Loucy (cell line): ENCODE data around the gene PROC.

Experiments used
- H2AFZ ChIP-seq: fragments of 200-600 bp; sonication (generic); 2 replicates; pipeline ENCODE4 v1.6.0; 2016; ENCODE audit warnings: antibody characterized with exemption, mild to moderate bottlenecking, low read length, moderate library complexity
- H3F3A ChIP-seq: fragments of 200-600 bp; 2 replicates; pipeline ENCODE4 v1.6.0; 2016; ENCODE audit warnings: antibody characterized with exemption, low read depth, mild to moderate bottlenecking
- H3K27me3 ChIP-seq: fragments of 200-600 bp; sonication (generic); 2 replicates; pipeline ENCODE4 v1.6.1; 2014; ENCODE audit warnings: low read length, mild to moderate bottlenecking; ENCODE audit not compliant: insufficient read depth, poor library complexity, severe bottlenecking
- H3K36me3 ChIP-seq: fragments of 200-600 bp; sonication (generic); 2 replicates; pipeline ENCODE4 v1.6.1; 2016; ENCODE audit warnings: low read length; ENCODE audit not compliant: insufficient read depth
- H3K4me1 ChIP-seq: fragments of 200-600 bp; sonication (generic); 2 replicates; pipeline ENCODE4 v1.5.1; 2014; ENCODE audit warnings: low read length, mild to moderate bottlenecking; ENCODE audit not compliant: insufficient read depth, poor library complexity, severe bottlenecking
- H3K4me2 ChIP-seq: fragments of 200-600 bp; sonication (generic); 2 replicates; pipeline ENCODE4 v1.6.0; 2014; ENCODE audit warnings: antibody characterized with exemption, low read length, low read depth, mild to moderate bottlenecking; ENCODE audit not compliant: poor library complexity, severe bottlenecking
- H3K4me3 ChIP-seq: fragments of 200-600 bp; sonication (generic); 2 replicates; pipeline ENCODE4 v1.5.1; 2014; ENCODE audit warnings: low read length, mild to moderate bottlenecking, mixed read lengths; ENCODE audit not compliant: poor library complexity, severe bottlenecking
- H3K79me2 ChIP-seq: fragments of 200-600 bp; sonication (generic); 2 replicates; pipeline ENCODE4 v1.6.1; 2014; ENCODE audit warnings: low read length; ENCODE audit not compliant: insufficient read depth
- H3K9ac ChIP-seq: fragments of 200-600 bp; sonication (generic); 2 replicates; pipeline ENCODE4 v1.6.0; 2014; ENCODE audit warnings: mild to moderate bottlenecking, low read depth, low read length, moderate library complexity; ENCODE audit not compliant: poor library complexity, severe bottlenecking
- H3K9me2 ChIP-seq: fragments of 200-600 bp; sonication (generic); replicated peaks from 2 replicates; pipeline ENCODE4 v1.6.1; 2016; ENCODE audit warnings: low read depth, low read length, mixed read lengths
- H3K9me3 ChIP-seq: fragments of 200-600 bp; sonication (generic); 2 replicates; pipeline ENCODE4 v1.6.1; 2014; ENCODE audit warnings: mild to moderate bottlenecking, antibody characterized with exemption, low read length, low read depth; ENCODE audit not compliant: insufficient read depth
- H4K20me1 ChIP-seq: fragments of 200-600 bp; sonication (generic); 2 replicates; pipeline ENCODE4 v1.6.0; 2014; ENCODE audit warnings: antibody characterized with exemption, low read length, mild to moderate bottlenecking; ENCODE audit not compliant: insufficient read depth, poor library complexity, severe bottlenecking
- EZH2phosphoT487 ChIP-seq: fragments of 200-600 bp; IDR thresholded peaks from 2 replicates; pipeline ENCODE4 v1.6.1; 2018; ENCODE audit warnings: antibody characterized with exemption, mild to moderate bottlenecking, moderate library complexity, borderline replicate concordance
- TF ChIP-seq, protein P1 (sequence below): fragments of 200-600 bp; sonication (generic); conservative IDR thresholded peaks from 2 replicates; pipeline ENCODE4 v1.5.1; 2014; ENCODE audit warnings: mild to moderate bottlenecking, antibody characterized with exemption, low read length

PROC gene

DNA sequence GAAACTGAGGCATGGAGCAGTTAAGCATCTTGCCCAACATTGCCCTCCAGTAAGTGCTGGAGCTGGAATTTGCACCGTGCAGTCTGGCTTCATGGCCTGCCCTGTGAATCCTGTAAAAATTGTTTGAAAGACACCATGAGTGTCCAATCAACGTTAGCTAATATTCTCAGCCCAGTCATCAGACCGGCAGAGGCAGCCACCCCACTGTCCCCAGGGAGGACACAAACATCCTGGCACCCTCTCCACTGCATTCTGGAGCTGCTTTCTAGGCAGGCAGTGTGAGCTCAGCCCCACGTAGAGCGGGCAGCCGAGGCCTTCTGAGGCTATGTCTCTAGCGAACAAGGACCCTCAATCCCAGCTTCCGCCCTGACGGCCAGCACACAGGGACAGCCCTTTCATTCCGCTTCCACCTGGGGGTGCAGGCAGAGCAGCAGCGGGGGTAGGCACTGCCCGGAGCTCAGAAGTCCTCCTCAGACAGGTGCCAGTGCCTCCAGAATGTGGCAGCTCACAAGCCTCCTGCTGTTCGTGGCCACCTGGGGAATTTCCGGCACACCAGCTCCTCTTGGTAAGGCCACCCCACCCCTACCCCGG lies 1.3 kb downstream of the PROC start:
- H3K79me2 ChIP-seq, result no peaks in the 10 kb centered on the region
- no peak overlapping the region for H3K4me2 ChIP-seq
- no peak overlapping the region for H3K9ac ChIP-seq
- no peak overlapping the region for H2AFZ ChIP-seq
- no peak overlapping the region for H3K4me3 ChIP-seq
- no peaks in the 10 kb centered on the region for H4K20me1 ChIP-seq
- no peaks in the 10 kb centered on the region for H3K27me3 ChIP-seq
- no peaks in the 10 kb centered on the region for H3K9me3 ChIP-seq
- no peaks in the 10 kb centered on the region for H3K9me2 ChIP-seq
- peaks cover 9% of the 10 kb centered on the region for H3K4me1 ChIP-seq
- no peak for TF ChIP-seq EZH2phosphoT487
- TF ChIP-seq, protein P1, sequence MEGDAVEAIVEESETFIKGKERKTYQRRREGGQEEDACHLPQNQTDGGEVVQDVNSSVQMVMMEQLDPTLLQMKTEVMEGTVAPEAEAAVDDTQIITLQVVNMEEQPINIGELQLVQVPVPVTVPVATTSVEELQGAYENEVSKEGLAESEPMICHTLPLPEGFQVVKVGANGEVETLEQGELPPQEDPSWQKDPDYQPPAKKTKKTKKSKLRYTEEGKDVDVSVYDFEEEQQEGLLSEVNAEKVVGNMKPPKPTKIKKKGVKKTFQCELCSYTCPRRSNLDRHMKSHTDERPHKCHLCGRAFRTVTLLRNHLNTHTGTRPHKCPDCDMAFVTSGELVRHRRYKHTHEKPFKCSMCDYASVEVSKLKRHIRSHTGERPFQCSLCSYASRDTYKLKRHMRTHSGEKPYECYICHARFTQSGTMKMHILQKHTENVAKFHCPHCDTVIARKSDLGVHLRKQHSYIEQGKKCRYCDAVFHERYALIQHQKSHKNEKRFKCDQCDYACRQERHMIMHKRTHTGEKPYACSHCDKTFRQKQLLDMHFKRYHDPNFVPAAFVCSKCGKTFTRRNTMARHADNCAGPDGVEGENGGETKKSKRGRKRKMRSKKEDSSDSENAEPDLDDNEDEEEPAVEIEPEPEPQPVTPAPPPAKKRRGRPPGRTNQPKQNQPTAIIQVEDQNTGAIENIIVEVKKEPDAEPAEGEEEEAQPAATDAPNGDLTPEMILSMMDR, result no peak
- H3K36me3 ChIP-seq, result no peaks in the 10 kb centered on the region
- H3F3A ChIP-seq, result no peaks in the 10 kb centered on the region

- Histone ChIP-seq H3K36me3 (no peaks in the 10 kb centered on the region), H3K27me3 (no peaks in the 10 kb centered on the region), H3K9me3 (no peaks in the 10 kb centered on the region), H3F3A (no peaks in the 10 kb centered on the region), H3K4me2 (no peak overlapping the region), H3K4me1 (peaks cover 9% of the 10 kb centered on the region), H2AFZ (no peak overlapping the region), H3K4me3 (no peak overlapping the region), H3K9ac (no peak overlapping the region), H3K9me2 (no peaks in the 10 kb centered on the region), H3K79me2 (no peaks in the 10 kb centered on the region), H4K20me1 (no peaks in the 10 kb centered on the region)
- no peak for TF ChIP-seq EZH2phosphoT487
- TF ChIP-seq, protein P1, result no peak
Measured at GRCh38 chr2:127420039-127420864, 2.0 kb downstream of the PROC start.

DNA sequence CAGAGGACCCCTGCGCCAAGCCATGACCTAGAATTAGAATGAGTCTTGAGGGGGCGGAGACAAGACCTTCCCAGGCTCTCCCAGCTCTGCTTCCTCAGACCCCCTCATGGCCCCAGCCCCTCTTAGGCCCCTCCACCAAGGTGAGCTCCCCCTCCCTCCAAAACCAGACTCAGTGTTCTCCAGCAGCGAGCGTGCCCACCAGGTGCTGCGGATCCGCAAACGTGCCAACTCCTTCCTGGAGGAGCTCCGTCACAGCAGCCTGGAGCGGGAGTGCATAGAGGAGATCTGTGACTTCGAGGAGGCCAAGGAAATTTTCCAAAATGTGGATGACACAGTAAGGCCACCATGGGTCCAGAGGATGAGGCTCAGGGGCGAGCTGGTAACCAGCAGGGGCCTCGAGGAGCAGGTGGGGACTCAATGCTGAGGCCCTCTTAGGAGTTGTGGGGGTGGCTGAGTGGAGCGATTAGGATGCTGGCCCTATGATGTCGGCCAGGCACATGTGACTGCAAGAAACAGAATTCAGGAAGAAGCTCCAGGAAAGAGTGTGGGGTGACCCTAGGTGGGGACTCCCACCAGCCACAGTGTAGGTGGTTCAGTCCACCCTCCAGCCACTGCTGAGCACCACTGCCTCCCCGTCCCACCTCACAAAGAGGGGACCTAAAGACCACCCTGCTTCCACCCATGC lies 3.0 kb downstream of the PROC start:
- Histone ChIP-seq H3K36me3 (no peaks in the 10 kb centered on the region), H3K9me2 (no peaks in the 10 kb centered on the region), H3K4me2 (no peak overlapping the region), H2AFZ (no peak overlapping the region), H3K4me3 (no peak overlapping the region), H3K4me1 (peaks cover 5% of the 10 kb centered on the region), H3K27me3 (no peaks in the 10 kb centered on the region), H3K79me2 (no peaks in the 10 kb centered on the region), H4K20me1 (no peaks in the 10 kb centered on the region), H3F3A (no peaks in the 10 kb centered on the region), H3K9me3 (no peaks in the 10 kb centered on the region), H3K9ac (no peak overlapping the region)
- TF ChIP-seq, protein P1, result no peak
- TF ChIP-seq EZH2phosphoT487, result no peak
